Activated CD4-positive, alpha-beta memory T cell treated with anti-CD3 and anti-CD28 coated beads, Interleukin-2, amount 10 ng/mL, durations not matched to agents 7 days and 5 days (primary cell): ENCODE data around the gene AP5S1. TPM values are rescaled to one million over a fixed set of nuclear protein-coding genes. Genes with fewer than 3 reads are reported as not detected.
"Not testable (repeated sequence)": the region's sequence is repeated elsewhere in the genome, so short reads cannot be mapped to it uniquely, and the experiment has no call there.

Experiments used
- CTCF ChIA-PET: fragments of 350-600 bp; sonication (Branson Sonifier 250); formaldehyde crosslinking; loops from one replicate; lab custom pipeline; 2021; ENCODE audit warnings: antibody characterized with exemption, inconsistent platforms; lab: Charles Lee
- POLR2A ChIA-PET: fragments of 350-600 bp; sonication (Branson Sonifier 250); formaldehyde crosslinking; loops from one replicate; lab custom pipeline; 2021; ENCODE audit warnings: antibody characterized with exemption; lab: Charles Lee
- DNase-seq: peaks from one replicate; pipeline ENCODE4 v3.0.0-alpha.2; 2020
- H3K27ac Mint-ChIP-seq: one replicate; pipeline ENCODE4 v1.8.0; 2021; ENCODE audit warnings: mild to moderate bottlenecking, mixed read lengths
- H3K27me3 Mint-ChIP-seq: one replicate; pipeline ENCODE4 v1.8.0; 2021; ENCODE audit warnings: mixed read lengths
- H3K36me3 Mint-ChIP-seq: one replicate; pipeline ENCODE4 v1.8.0; 2021; ENCODE audit warnings: low read depth, mixed read lengths
- H3K4me1 Mint-ChIP-seq: one replicate; pipeline ENCODE4 v1.8.0; 2021; ENCODE audit warnings: mixed read lengths
- H3K4me3 Mint-ChIP-seq: one replicate; pipeline ENCODE4 v1.8.0; 2021; ENCODE audit warnings: mild to moderate bottlenecking, mixed read lengths
- H3K9me3 Mint-ChIP-seq: one replicate; pipeline ENCODE4 v1.8.0; 2021; ENCODE audit warnings: mixed read lengths
- total RNA-seq, 2 experiments: library from RNA; stranded (reverse); gene quantifications; one replicate each; pipeline ENCODE4 v1.2.3, GENCODE V29; 2021

AP5S1 gene
- total RNA-seq, 2 experiments from 2014 or later: 12.7 to 15.5 TPM

GRCh38 chr20:3829891-3830290 is 9.5 kb downstream of the AP5S1 start:
- not testable (repeated sequence) for DNase-seq, H3K4me1 Mint-ChIP-seq, H3K4me3 Mint-ChIP-seq, H3K27me3 Mint-ChIP-seq, H3K9me3 Mint-ChIP-seq, H3K27ac Mint-ChIP-seq
- ChIA-PET POLR2A (interaction anchor here (1.7 kb wide), 1 partner anchor 51 kb away, joined by 3 read pairs; no protein-coding TSS in a partner anchor), CTCF (interaction anchor here (0.7 kb wide), 1 partner anchor 17 kb away, joined by 3 read pairs; no protein-coding TSS in a partner anchor)
- H3K36me3 Mint-ChIP-seq: peaks cover 16% of the 10 kb centered on the region

GRCh38 chr20:3836132-3836531 is 15.8 kb downstream of the AP5S1 start:
- Mint-ChIP-seq H3K27me3 (no peaks in the 10 kb centered on the region), H3K4me3 (no peak overlapping the region), H3K4me1 (peaks cover 19% of the 10 kb centered on the region), H3K36me3 (peaks cover 5% of the 10 kb centered on the region), H3K9me3 (no peaks in the 10 kb centered on the region), H3K27ac (no peak overlapping the region)
- ChIA-PET POLR2A (interaction anchor here (0.8 to 1.6 kb wide), 2 partner anchors 15 to 16 kb away, joined by 3 read pairs; partner anchors contain the start of gene AP5S1), CTCF (interaction anchor here (0.8 to 1.8 kb wide), 2 partner anchors 19 to 20 kb away, joined by 5 to 7 read pairs; no protein-coding TSS in a partner anchor)
- DNase-seq: no peak

GRCh38 chr20:3839328-3839727 is 19.0 kb downstream of the AP5S1 start:
- Mint-ChIP-seq H3K27ac (no peak overlapping the region), H3K4me3 (no peak overlapping the region), H3K27me3 (no peaks in the 10 kb centered on the region), H3K36me3 (peaks cover 5% of the 10 kb centered on the region), H3K9me3 (no peaks in the 10 kb centered on the region), H3K4me1 (peaks cover 24% of the 10 kb centered on the region)
- CTCF ChIA-PET: interaction anchor here (1.4 to 2.3 kb wide), 3 partner anchors 16 to 18 kb away, joined by 4 to 11 read pairs (median 6); partner anchors contain the start of gene AP5S1
- POLR2A ChIA-PET: interaction anchor here (1.6 kb wide), 1 partner anchor 19 kb away, joined by 5 read pairs; the partner anchor contains the start of gene AP5S1
- no peak for DNase-seq

GRCh38 chr20:3840201-3840600 is 19.9 kb downstream of the AP5S1 start:
- H3K36me3 Mint-ChIP-seq, H3K9me3 Mint-ChIP-seq, H3K27me3 Mint-ChIP-seq, DNase-seq, H3K4me3 Mint-ChIP-seq, H3K27ac Mint-ChIP-seq, POLR2A ChIA-PET, CTCF ChIA-PET: not testable (repeated sequence)
- peaks cover 27% of the 10 kb centered on the region for H3K4me1 Mint-ChIP-seq

GRCh38 chr20:3842348-3842930 is 22.1 kb downstream of the AP5S1 start:
- H3K4me3 Mint-ChIP-seq: no peak overlapping the region
- H3K36me3 Mint-ChIP-seq: peaks cover 7% of the 10 kb centered on the region
- DNase-seq: no peak
- no peaks in the 10 kb centered on the region for H3K9me3 Mint-ChIP-seq
- H3K27me3 Mint-ChIP-seq: no peaks in the 10 kb centered on the region
- CTCF ChIA-PET: no interaction called here
- POLR2A ChIA-PET: no interaction called here
- peaks cover 37% of the 10 kb centered on the region for H3K4me1 Mint-ChIP-seq
- no peak overlapping the region for H3K27ac Mint-ChIP-seq

- no peaks in the 10 kb centered on the region for H3K27me3 Mint-ChIP-seq
- ChIA-PET POLR2A (interaction anchor here (0.7 kb wide), 1 partner anchor 60 kb away, joined by 3 read pairs; no protein-coding TSS in a partner anchor), CTCF (interaction anchor here (0.7 to 2.0 kb wide), 2 partner anchors 23 kb away, joined by 3 to 9 read pairs; partner anchors contain the start of gene AP5S1)
- H3K36me3 Mint-ChIP-seq: peaks cover 11% of the 10 kb centered on the region
- H3K4me3 Mint-ChIP-seq: no peak overlapping the region
- no peaks in the 10 kb centered on the region for H3K9me3 Mint-ChIP-seq
- DNase-seq: no peak
- H3K27ac Mint-ChIP-seq: no peak overlapping the region
- H3K4me1 Mint-ChIP-seq: peaks cover 45% of the 10 kb centered on the region
These were observed 23.1 kb downstream of the AP5S1 start for GRCh38 chr20:3843490-3843889.

- peaks cover 46% of the 10 kb centered on the region for H3K4me1 Mint-ChIP-seq
- H3K4me3 Mint-ChIP-seq, DNase-seq, H3K27ac Mint-ChIP-seq, H3K27me3 Mint-ChIP-seq, H3K9me3 Mint-ChIP-seq: not testable (repeated sequence)
- peaks cover 12% of the 10 kb centered on the region for H3K36me3 Mint-ChIP-seq
- POLR2A ChIA-PET: interaction anchor here (0.7 kb wide), 1 partner anchor 60 kb away, joined by 3 read pairs; no protein-coding TSS in a partner anchor
- CTCF ChIA-PET: interaction anchor here (1.2 to 2.0 kb wide), 3 partner anchors 10 to 24 kb away, joined by 4 to 9 read pairs (median 5); partner anchors contain the start of gene AP5S1
These were observed 23.8 kb downstream of the AP5S1 start for GRCh38 chr20:3843990-3844619.

- DNase-seq: no peak
- Mint-ChIP-seq H3K4me1 (peaks cover 38% of the 10 kb centered on the region), H3K4me3 (peak overlapping the region; percentile 87), H3K27ac (peak overlapping the region; percentile 79), H3K27me3 (no peaks in the 10 kb centered on the region), H3K36me3 (peaks cover 12% of the 10 kb centered on the region), H3K9me3 (no peaks in the 10 kb centered on the region)
- ChIA-PET POLR2A (interaction anchor here (1.1 kb wide), 1 partner anchor 26 kb away, joined by 5 read pairs; the partner anchor contains the start of gene AP5S1), CTCF (interaction anchor here (0.9 kb wide), 1 partner anchor 59 kb away, joined by 3 read pairs; no protein-coding TSS in a partner anchor)
These were observed 26.0 kb downstream of the AP5S1 start for GRCh38 chr20:3846378-3846739.

- Mint-ChIP-seq H3K36me3 (peaks cover 12% of the 10 kb centered on the region), H3K4me3 (peak within 1 kb of the TSS; percentile 87), H3K4me1 (peaks cover 38% of the 10 kb centered on the region), H3K27ac (peak within 1 kb of the TSS; percentile 79), H3K9me3 (no peaks in the 10 kb centered on the region), H3K27me3 (no peaks in the 10 kb centered on the region)
- ChIA-PET POLR2A (no interaction called here), CTCF (interaction anchor here (1.1 kb wide), 1 partner anchor 26 kb away, joined by 3 read pairs; the partner anchor contains the start of gene AP5S1)
- DNase-seq: peak; percentile 86
These were observed 26.5 kb downstream of the AP5S1 start, which contains the start of gene MAVS for GRCh38 chr20:3846740-3847428. MAVS (plus strand) TSS chr20:3846834; CDS start chr20:3854625, 7,791 bp downstream.

- no peak for DNase-seq
- Mint-ChIP-seq H3K36me3 (peaks cover 15% of the 10 kb centered on the region), H3K9me3 (no peaks in the 10 kb centered on the region), H3K4me3 (peak overlapping the region; percentile 87), H3K27ac (peak overlapping the region; percentile 79), H3K27me3 (no peaks in the 10 kb centered on the region), H3K4me1 (peaks cover 37% of the 10 kb centered on the region)
- CTCF ChIA-PET: interaction anchor here (1.1 kb wide), 1 partner anchor 27 kb away, joined by 3 read pairs; the partner anchor contains the start of gene AP5S1
- POLR2A ChIA-PET: no interaction called here
These were observed 27.1 kb downstream of the AP5S1 start for GRCh38 chr20:3847429-3847940.

GRCh38 chr20:3848565-3848964 is 28.2 kb downstream of the AP5S1 start:
- peaks cover 36% of the 10 kb centered on the region for H3K4me1 Mint-ChIP-seq
- H3K4me3 Mint-ChIP-seq: peak overlapping the region; percentile 87
- DNase-seq: no peak
- peaks cover 15% of the 10 kb centered on the region for H3K36me3 Mint-ChIP-seq
- H3K9me3 Mint-ChIP-seq: no peaks in the 10 kb centered on the region
- no peaks in the 10 kb centered on the region for H3K27me3 Mint-ChIP-seq
- peak overlapping the region; percentile 61 for H3K27ac Mint-ChIP-seq
- ChIA-PET CTCF (interaction anchor here (1.1 kb wide), 1 partner anchor 10 kb away, joined by 4 read pairs; no protein-coding TSS in a partner anchor), POLR2A (interaction anchor here (2.3 kb wide), 1 partner anchor 62 kb away, joined by 10 read pairs; the partner anchor contains the start of gene CENPB)

GRCh38 chr20:3854462-3854871 is 34.1 kb downstream of the AP5S1 start:
- no peak for DNase-seq
- Mint-ChIP-seq H3K36me3 (peaks cover 27% of the 10 kb centered on the region), H3K27ac (no peak overlapping the region), H3K9me3 (no peaks in the 10 kb centered on the region), H3K4me1 (peaks cover 6% of the 10 kb centered on the region), H3K4me3 (no peak overlapping the region), H3K27me3 (no peaks in the 10 kb centered on the region)
- CTCF ChIA-PET: interaction anchor here (0.6 to 4.7 kb wide), 21 partner anchors 9 to 291 kb away, joined by 3 to 46 read pairs (median 5); partner anchors contain the start of genes ADISSP, AP5S1, CDC25B and CENPB
- POLR2A ChIA-PET: interaction anchor here (1.2 to 1.8 kb wide), 4 partner anchors 26 to 69 kb away, joined by 3 to 8 read pairs (median 5); partner anchors contain the start of gene AP5S1
